Breast epithelium (tissue), 4 donors: ENCODE measurements around the gene NT5DC2. TPM values are rescaled to one million over a fixed set of nuclear protein-coding genes. Genes with fewer than 3 reads are reported as not detected.
A peak's percentile ranks its signal among the peaks of the same experiment; 100 is the strongest.

Experiments
- DNase-seq, 2 donors: peaks; one replicate each; pipeline ENCODE4 v3.0.0-alpha.2; 2019; ENCODE audit warnings: low spot score in 2 of 2
- H3K27ac ChIP-seq, 2 donors: fragments of 200-600 bp; sonication (generic) in 1 of 2; one replicate each; pipeline ENCODE4 v1.5.1; 2016 to 2019; ENCODE audit warnings: mild to moderate bottlenecking in 1 of 2
- H3K27me3 ChIP-seq, 2 donors: fragments of 200-600 bp; sonication (generic) in 1 of 2; one replicate each; pipeline versions ENCODE4 v1.5.1 to v1.6.0; 2017 to 2019; ENCODE audit warnings: control low read depth in 1 of 2, mild to moderate bottlenecking in 1 of 2
- H3K36me3 ChIP-seq: fragments of 200-600 bp; one replicate; pipeline ENCODE4 v1.5.1; 2019
- H3K4me1 ChIP-seq, 2 donors: fragments of 200-600 bp; sonication (generic); one replicate each; pipeline ENCODE4 v1.5.1; 2016 to 2019; ENCODE audit warnings: control low read depth in 1 of 2
- H3K4me3 ChIP-seq, 3 donors: fragments of 200-600 bp; sonication (generic); 1 replicate in 2 of 3; 2 replicates in 1 of 3; pipeline ENCODE4 v1.5.1; 2016 to 2019; ENCODE audit warnings: mild to moderate bottlenecking in 3 of 3, moderate library complexity in 2 of 3
- H3K9me3 ChIP-seq, 2 donors: fragments of 200-600 bp; sonication (generic) in 1 of 2; one replicate each; pipeline ENCODE4 v1.5.1; 2016 to 2019; ENCODE audit warnings: control low read depth in 1 of 2
- CTCF ChIP-seq, 3 donors: fragments of 450-650 bp; IDR thresholded peaks; one replicate each; pipeline ENCODE4 v1.5.1; 2016 to 2017; ENCODE audit warnings: antibody characterized with exemption in 3 of 3, mild to moderate bottlenecking in 3 of 3, moderate library complexity in 3 of 3
- POLR2A ChIP-seq: fragments of 450-650 bp; IDR thresholded peaks from one replicate; pipeline ENCODE4 v1.6.1; 2016; ENCODE audit warnings: antibody characterized with exemption, mild to moderate bottlenecking, moderate library complexity
- POLR2AphosphoS5 ChIP-seq, 3 donors: sonication (generic); formaldehyde crosslinking; IDR thresholded peaks; one replicate each; pipeline ENCODE4 v1.6.1; 2017; ENCODE audit warnings: antibody characterized with exemption in 3 of 3
- intact Hi-C: fragments of 100-400 bp; cut with DNase I; formaldehyde crosslinking; loops from one replicate; pipeline ENCODE4 v1.15.1; 2023; ENCODE audit warnings: low total_unique reads
- total RNA-seq, 3 donors: library from RNA; depleted of rRNA; stranded (reverse); fragments of >200 nt; gene quantifications; one replicate each; pipeline ENCODE4 v1.1.0, GENCODE V29; 2016

NT5DC2 gene
- total RNA-seq, 3 donors from 2014 or later, result 26.5 to 35.7 (median 28.6) TPM

GRCh38 chr3:52522651-52523251, 10.9 kb downstream of the NT5DC2 start:
- TF ChIP-seq POLR2AphosphoS5 (IDR thresholded peaks at IDR 0.05) (no peak), POLR2A (no peak), CTCF (IDR thresholded peaks at IDR 0.05) (no peak)
- no peaks in the 10 kb centered on the region for H3K27me3 ChIP-seq
- H3K4me3 ChIP-seq, result no peak overlapping the region
- no peaks in the 10 kb centered on the region for H3K36me3 ChIP-seq
- DNase-seq, result no peak
- intact Hi-C loops, result no loop called here
- peaks cover 3 to 12% of the 10 kb centered on the region in 2 donors for H3K4me1 ChIP-seq
- H3K9me3 ChIP-seq, result no peaks in the 10 kb centered on the region
- peak overlapping the region in 1 of 2 donors; percentile 3 for H3K27ac ChIP-seq

- Histone ChIP-seq H3K9me3 (no peaks in the 10 kb centered on the region), H3K27ac (no peak overlapping the region), H3K27me3 (no peaks in the 10 kb centered on the region), H3K36me3 (no peaks in the 10 kb centered on the region), H3K4me3 (no peak overlapping the region), H3K4me1 (peaks cover 3 to 12% of the 10 kb centered on the region in 2 donors)
- DNase-seq, result no peak
- intact Hi-C loops, result no loop called here
- TF ChIP-seq CTCF (IDR thresholded peaks at IDR 0.05), result no peak
- TF ChIP-seq POLR2AphosphoS5 (IDR thresholded peaks at IDR 0.05), result no peak
- TF ChIP-seq POLR2A, result no peak
Measured at GRCh38 chr3:52521881-52522650, 11.6 kb downstream of the NT5DC2 start.

GRCh38 chr3:52521488-52521824, 12.2 kb downstream of the NT5DC2 start:
- no peaks in the 10 kb centered on the region for H3K9me3 ChIP-seq
- H3K4me3 ChIP-seq, result no peak overlapping the region
- DNase-seq, result no peak
- H3K27me3 ChIP-seq, result no peaks in the 10 kb centered on the region
- TF ChIP-seq POLR2AphosphoS5 (IDR thresholded peaks at IDR 0.05) (no peak), POLR2A (no peak), CTCF (IDR thresholded peaks at IDR 0.05) (no peak)
- intact Hi-C loops, result no loop called here
- H3K4me1 ChIP-seq, result peaks cover 3 to 12% of the 10 kb centered on the region in 2 donors
- no peaks in the 10 kb centered on the region for H3K36me3 ChIP-seq
- H3K27ac ChIP-seq, result no peak overlapping the region

- intact Hi-C loops, result no loop called here
- no peaks in the 10 kb centered on the region for H3K9me3 ChIP-seq
- no peak for DNase-seq
- H3K27ac ChIP-seq, result no peak overlapping the region
- H3K4me1 ChIP-seq, result peaks cover 3 to 9% of the 10 kb centered on the region in 2 donors
- no peaks in the 10 kb centered on the region for H3K27me3 ChIP-seq
- no peak overlapping the region for H3K4me3 ChIP-seq
- H3K36me3 ChIP-seq, result no peaks in the 10 kb centered on the region
- no peak for TF ChIP-seq CTCF (IDR thresholded peaks at IDR 0.05)
- no peak for TF ChIP-seq POLR2AphosphoS5 (IDR thresholded peaks at IDR 0.05)
- no peak for TF ChIP-seq POLR2A
Measured at GRCh38 chr3:52520716-52521487, 12.8 kb downstream of the NT5DC2 start.
